VCaP (cell line): ENCODE measurements around the gene NGLY1.

ENCODE experiments used
- H3K27ac ChIP-seq: fragments of 450-650 bp; 2 replicates; pipeline ENCODE4 v1.5.1; 2017
- TF ChIP-seq, protein P1 (sequence below): fragments of 450-650 bp; conservative IDR thresholded peaks from 2 replicates; pipeline ENCODE4 v1.5.1; 2017; ENCODE audit warnings: mild to moderate bottlenecking, moderate library complexity

The NGLY1 gene

DNA sequence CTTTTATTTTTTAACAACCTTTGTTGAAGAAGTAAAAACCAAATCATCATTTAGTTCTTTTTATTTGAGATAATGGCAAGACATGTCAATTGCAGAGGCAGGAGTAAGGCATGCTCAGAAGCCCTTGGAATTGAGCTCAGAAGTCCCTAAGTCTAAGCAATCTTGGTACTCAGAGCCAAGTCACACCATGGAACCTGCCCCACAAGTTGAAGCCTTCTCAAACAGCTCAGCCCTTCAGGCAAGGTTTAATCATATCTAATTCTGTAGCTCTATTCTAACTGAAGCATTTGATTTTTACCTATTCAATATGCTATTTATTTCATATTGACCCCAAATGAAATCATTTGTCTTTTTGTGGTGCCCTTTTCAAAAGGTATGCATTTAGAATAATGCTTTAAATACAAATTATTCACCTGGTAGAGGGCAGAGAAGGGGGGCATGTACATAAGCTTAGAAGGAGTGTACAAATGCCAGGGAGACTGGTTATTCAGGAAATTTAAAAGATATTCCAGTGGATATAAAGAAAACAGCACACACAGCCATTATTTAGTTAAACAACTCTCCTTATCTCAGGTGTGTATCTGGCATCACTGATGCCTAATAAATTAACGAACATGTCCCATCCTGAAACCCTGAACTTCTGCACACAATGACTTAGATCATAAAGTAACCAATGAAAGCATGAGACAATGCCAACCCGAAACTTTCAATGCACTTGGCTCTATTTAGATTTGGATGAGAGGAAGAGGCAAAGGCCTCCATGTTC is 92.3 kb downstream of the NGLY1 start:
- TF ChIP-seq, protein P1, sequence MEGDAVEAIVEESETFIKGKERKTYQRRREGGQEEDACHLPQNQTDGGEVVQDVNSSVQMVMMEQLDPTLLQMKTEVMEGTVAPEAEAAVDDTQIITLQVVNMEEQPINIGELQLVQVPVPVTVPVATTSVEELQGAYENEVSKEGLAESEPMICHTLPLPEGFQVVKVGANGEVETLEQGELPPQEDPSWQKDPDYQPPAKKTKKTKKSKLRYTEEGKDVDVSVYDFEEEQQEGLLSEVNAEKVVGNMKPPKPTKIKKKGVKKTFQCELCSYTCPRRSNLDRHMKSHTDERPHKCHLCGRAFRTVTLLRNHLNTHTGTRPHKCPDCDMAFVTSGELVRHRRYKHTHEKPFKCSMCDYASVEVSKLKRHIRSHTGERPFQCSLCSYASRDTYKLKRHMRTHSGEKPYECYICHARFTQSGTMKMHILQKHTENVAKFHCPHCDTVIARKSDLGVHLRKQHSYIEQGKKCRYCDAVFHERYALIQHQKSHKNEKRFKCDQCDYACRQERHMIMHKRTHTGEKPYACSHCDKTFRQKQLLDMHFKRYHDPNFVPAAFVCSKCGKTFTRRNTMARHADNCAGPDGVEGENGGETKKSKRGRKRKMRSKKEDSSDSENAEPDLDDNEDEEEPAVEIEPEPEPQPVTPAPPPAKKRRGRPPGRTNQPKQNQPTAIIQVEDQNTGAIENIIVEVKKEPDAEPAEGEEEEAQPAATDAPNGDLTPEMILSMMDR = no peak
- peak overlapping the region; percentile 99 for H3K27ac ChIP-seq

DNA sequence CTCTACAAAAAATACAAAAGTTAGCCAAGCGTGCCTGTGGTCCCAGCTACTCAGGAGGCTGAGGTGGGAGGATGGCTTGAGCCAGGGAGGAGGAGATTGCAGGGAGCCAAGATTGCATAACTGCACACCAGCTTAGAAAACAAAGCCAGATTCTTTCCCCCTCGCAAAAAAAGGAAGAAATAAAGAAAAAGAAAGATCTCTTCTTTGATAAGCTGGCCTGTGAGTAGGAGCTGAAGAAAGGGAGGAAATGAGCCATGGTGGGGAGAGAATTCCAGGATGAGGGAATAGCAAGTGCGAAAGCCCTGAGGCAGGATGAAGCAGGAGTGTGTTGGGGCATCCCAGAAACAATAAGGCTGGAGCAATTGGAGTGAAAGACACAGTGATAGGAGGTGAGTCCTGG is 94.0 kb downstream of the NGLY1 start:
- TF ChIP-seq, protein P1 = no peak
- H3K27ac ChIP-seq = peak overlapping the region; percentile 99

DNA sequence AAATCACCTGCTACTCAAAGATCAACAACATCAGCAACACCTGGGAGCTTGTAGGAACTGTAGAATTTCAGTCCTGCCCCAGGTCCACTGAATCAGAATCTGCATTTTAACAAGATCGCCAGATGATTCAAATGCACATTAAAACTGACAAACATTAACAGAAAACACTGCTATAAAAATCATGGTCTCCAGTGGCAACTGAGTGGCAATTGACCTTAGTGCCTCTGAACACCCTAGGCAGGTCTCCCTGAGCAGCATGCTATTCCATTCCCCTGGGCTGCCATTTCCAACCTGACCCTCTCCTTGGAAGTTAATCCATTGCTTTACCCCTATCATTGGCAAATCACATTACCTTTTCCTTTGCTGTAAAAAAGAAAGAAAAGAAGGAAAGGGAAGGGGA is 95.5 kb downstream of the NGLY1 start:
- TF ChIP-seq, protein P1 = no peak
- H3K27ac ChIP-seq = peak overlapping the region; percentile 99; the same call in 1 of the 2 replicates

DNA sequence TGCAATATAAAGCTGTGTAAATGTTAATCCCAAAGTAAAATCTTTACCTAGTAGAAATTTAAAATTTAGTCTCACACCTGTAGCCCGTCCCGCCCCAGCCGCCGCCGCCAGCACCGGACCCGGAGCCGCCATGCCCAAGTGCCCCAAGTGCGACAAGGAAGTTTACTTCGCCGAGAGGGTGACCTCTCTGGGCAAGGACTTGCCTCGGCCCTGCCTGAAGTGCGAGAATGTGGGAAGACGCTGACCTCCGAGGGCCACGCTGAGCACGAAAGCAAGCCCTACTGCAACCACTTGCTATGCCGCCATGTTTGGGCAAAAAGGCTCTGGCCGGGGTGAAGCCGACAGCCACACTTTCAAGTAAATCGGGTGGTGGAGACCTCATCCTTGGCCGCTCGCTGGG is 96.5 kb downstream of the NGLY1 start:
- TF ChIP-seq, protein P1 = no peak
- H3K27ac ChIP-seq = no peak overlapping the region; the same call in 1 of the 2 replicates

DNA sequence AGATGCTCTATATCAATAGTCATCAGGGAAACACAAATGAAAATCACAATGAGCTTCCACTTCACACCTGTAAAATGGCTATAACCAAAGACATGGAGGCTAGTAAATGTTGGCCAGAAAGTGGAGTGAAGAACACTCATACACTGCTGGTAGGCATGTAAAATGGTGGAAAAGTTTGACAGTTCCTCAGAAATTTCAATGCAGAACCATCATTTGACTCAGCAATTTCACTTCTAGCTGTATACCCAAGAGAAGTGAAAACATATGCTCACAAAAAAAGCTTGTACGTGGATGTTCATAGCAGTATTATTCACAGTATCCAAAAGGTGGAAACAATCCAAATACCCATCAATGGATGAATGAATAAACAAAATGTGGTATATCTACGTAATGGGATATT is 99.4 kb downstream of the NGLY1 start:
- TF ChIP-seq, protein P1 = no peak
- no peak overlapping the region for H3K27ac ChIP-seq

DNA sequence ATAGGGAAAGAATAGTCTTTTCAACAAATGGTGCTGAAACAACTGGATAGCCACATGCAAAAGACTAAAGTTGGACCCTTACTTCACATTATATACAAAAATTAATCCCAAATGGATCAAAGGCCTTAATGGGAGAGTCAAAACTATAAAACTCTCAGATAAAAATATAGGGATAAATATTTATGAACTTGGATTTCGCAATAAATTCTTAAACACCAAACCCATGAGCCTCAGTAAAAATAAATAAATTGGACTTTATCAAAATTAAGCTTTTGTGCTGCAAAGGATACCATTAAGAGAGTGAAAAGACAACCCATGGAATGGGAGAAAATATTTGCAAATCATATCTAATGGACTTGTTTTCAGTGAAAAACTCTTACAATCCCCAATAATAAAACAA is 99.8 kb downstream of the NGLY1 start:
- TF ChIP-seq, protein P1 = no peak

DNA sequence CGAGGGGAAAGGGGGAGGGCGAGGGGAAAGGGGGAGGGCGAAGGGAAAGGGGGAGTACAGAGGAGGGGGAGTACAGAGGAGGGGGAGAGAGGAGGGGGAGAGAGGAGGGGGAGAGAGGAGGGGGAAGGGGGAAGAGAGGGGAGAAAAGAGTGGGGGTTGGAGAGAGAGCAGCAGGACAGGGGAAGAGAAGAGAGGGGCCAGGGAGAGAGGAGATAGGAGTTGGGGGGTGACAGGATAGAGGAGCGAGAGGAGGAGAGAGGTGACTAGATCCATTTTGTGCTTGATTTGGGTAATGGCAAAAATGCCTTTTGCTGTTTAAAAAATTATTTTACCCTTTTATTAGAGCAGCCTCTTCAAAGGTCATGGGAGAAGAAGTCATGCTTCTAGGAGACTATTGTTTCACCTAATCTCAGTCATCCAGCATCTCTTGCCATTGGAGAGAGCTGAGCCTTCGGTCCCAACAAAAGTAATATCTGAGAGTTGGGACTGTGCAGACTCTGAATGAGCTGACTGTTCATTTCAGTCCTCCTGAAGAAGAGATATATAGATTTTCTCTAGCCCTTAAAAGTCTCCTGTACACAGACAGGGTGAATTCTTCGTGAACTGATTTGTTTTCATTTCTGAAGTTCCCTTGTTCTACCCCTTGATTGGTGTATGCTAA is 103.5 kb downstream of the NGLY1 start:
- TF ChIP-seq, protein P1 = no peak
- H3K27ac ChIP-seq = no peak overlapping the region

More for the DNA sequence above, 99.8 kb downstream of the NGLY1 start:
- H3K27ac ChIP-seq = no peak overlapping the region
